Neural cell (in vitro differentiated cells): Measurements from ENCODE around the gene CRYAB. TPM values are rescaled to one million over a fixed set of nuclear protein-coding genes. Genes with fewer than 3 reads are reported as not detected.

Experiments used
- H2AFZ ChIP-seq: fragments of 200-600, 300-800 bp; sonication (generic), shearing (Covaris generic); 2 replicates; pipeline ENCODE4 v1.6.0; 2014; ENCODE audit warnings: low read depth, mild to moderate bottlenecking, antibody characterized with exemption, low read length, moderate library complexity
- H3F3A ChIP-seq: fragments of 200-600 bp; shearing (Covaris generic); 2 replicates; pipeline ENCODE4 v1.6.1; 2016; ENCODE audit warnings: mild to moderate bottlenecking, moderate library complexity, mixed read lengths, antibody characterized with exemption, low read length; ENCODE audit not compliant: insufficient read depth, poor library complexity, severe bottlenecking
- H3K27ac ChIP-seq: fragments of 200-600, 300-800 bp; sonication (generic), shearing (Covaris generic); 2 replicates; pipeline ENCODE4 v1.5.1; 2014; ENCODE audit warnings: mild to moderate bottlenecking, low read length, moderate library complexity
- H3K27me3 ChIP-seq: fragments of 300-800, 200-600 bp; sonication (generic), shearing (Covaris generic); 2 replicates; pipeline ENCODE4 v1.6.0; 2014; ENCODE audit warnings: mild to moderate bottlenecking, low read depth, low read length, moderate library complexity; ENCODE audit not compliant: insufficient read depth
- H3K36me3 ChIP-seq: fragments of 300-800, 200-600 bp; sonication (generic), shearing (Covaris generic); 2 replicates; pipeline ENCODE4 v1.5.1; 2014; ENCODE audit warnings: mild to moderate bottlenecking, antibody characterized with exemption, low read length, moderate library complexity; ENCODE audit not compliant: insufficient read depth
- H3K4me2 ChIP-seq: fragments of 300-800, 200-600 bp; sonication (generic), shearing (Covaris generic); 2 replicates; pipeline ENCODE4 v1.6.0; 2014; ENCODE audit warnings: mild to moderate bottlenecking, low read length
- H3K4me3 ChIP-seq: fragments of 300-800, 200-600 bp; sonication (generic), shearing (Covaris generic); 2 replicates; pipeline ENCODE4 v1.5.1; 2014; ENCODE audit warnings: mild to moderate bottlenecking, low read length, moderate library complexity
- H3K79me2 ChIP-seq: fragments of 200-600 bp; shearing (Covaris generic); replicated peaks from 2 replicates; pipeline ENCODE4 v1.6.0; 2014; ENCODE audit warnings: mild to moderate bottlenecking, low read length, moderate library complexity; ENCODE audit not compliant: insufficient read depth
- H3K9ac ChIP-seq: fragments of 300-800, 200-600 bp; sonication (generic), shearing (Covaris generic); 2 replicates; pipeline ENCODE4 v1.6.1; 2016; ENCODE audit warnings: mild to moderate bottlenecking, low read length, mixed read lengths
- H3K9me2 ChIP-seq: fragments of 200-600 bp; shearing (Covaris generic); 2 replicates; pipeline ENCODE4 v1.6.1; 2016; ENCODE audit warnings: mild to moderate bottlenecking, low read length, mixed read lengths; ENCODE audit not compliant: insufficient read depth
- H3K9me3 ChIP-seq: fragments of 200-600, 300-800 bp; sonication (generic), shearing (Covaris generic); 2 replicates; pipeline ENCODE4 v1.6.1; 2016; ENCODE audit warnings: mild to moderate bottlenecking, mixed run types, low read length, moderate library complexity, mixed read lengths
- H4K20me1 ChIP-seq: fragments of 200-600 bp; shearing (Covaris generic); 2 replicates; pipeline ENCODE4 v1.6.1; 2016; ENCODE audit warnings: mild to moderate bottlenecking, mixed run types; ENCODE audit not compliant: insufficient read depth
- EP300 ChIP-seq: fragments of 450-650 bp; conservative IDR thresholded peaks from 2 replicates; pipeline ENCODE4 v1.6.1; 2014; ENCODE audit warnings: antibody characterized with exemption, mild to moderate bottlenecking, moderate library complexity; ENCODE audit not compliant: poor library complexity, severe bottlenecking
- EZH2 ChIP-seq: fragments of 200-600, 300-800 bp; shearing (Covaris generic), sonication (generic); IDR thresholded peaks from 2 replicates; pipeline ENCODE4 v1.6.1; 2014; ENCODE audit warnings: antibody characterized with exemption, low read length, borderline replicate concordance, mild to moderate bottlenecking; ENCODE audit not compliant: insufficient read depth, poor library complexity, severe bottlenecking
- MXI1 ChIP-seq: fragments of 450-650 bp; conservative IDR thresholded peaks from 2 replicates; pipeline ENCODE4 v1.6.1; 2014; ENCODE audit warnings: antibody characterized with exemption, mild to moderate bottlenecking; ENCODE audit not compliant: poor library complexity, severe bottlenecking
- POLR2AphosphoS5 ChIP-seq: IDR thresholded peaks from 2 replicates; pipeline ENCODE4 v1.6.1; 2012
- RAD21 ChIP-seq: fragments of 450-650 bp; conservative IDR thresholded peaks from 2 replicates; pipeline ENCODE4 v1.6.1; 2014; ENCODE audit warnings: antibody characterized with exemption, mild to moderate bottlenecking, moderate library complexity
- SMC3 ChIP-seq: fragments of 450-650 bp; conservative IDR thresholded peaks from 2 replicates; pipeline ENCODE4 v1.6.1; 2014; ENCODE audit warnings: antibody characterized with exemption, mild to moderate bottlenecking, moderate library complexity; ENCODE audit not compliant: poor library complexity
- TAF1 ChIP-seq: IDR thresholded peaks from 2 replicates; pipeline ENCODE4 v1.6.1; 2012; ENCODE audit warnings: low read depth
- polyA plus RNA-seq: library from polyadenylated mRNA; depleted of rRNA; stranded (reverse); fragments of >200 nt; gene quantifications from 2 replicates; pipeline ENCODE4 v1.2.3, GENCODE V29; 2014
- TF ChIP-seq, protein P1 (sequence below): IDR thresholded peaks from 2 replicates; pipeline ENCODE4 v1.6.1; 2012; ENCODE audit warnings: borderline replicate concordance
- TF ChIP-seq, protein P2 (sequence below): fragments of 450-650 bp; IDR thresholded peaks from 2 replicates; pipeline ENCODE4 v1.5.1; 2014; ENCODE audit warnings: antibody characterized with exemption, mild to moderate bottlenecking, moderate library complexity; ENCODE audit not compliant: poor library complexity, severe bottlenecking

The CRYAB gene
- polyA plus RNA-seq, 1 donor from 2014 or later, result not detected

DNA sequence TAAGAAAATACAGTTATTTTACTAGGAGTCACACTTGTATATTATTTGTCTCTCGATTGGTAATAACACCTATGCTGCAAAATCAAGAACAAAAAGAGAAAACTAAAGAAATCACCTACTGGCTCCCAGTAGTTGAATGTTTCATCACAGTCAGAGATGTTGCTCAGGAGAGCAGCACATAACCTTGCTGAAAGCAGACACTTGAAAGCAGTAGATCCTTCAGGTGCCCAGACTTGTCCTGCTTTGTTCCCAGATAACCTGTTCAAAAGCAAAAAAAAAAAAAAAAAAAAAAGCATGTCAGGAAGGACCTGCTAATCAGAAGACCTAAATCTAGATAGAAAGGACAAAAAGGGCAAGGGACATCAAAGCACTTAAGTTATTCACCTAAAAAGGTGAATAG lies 41.5 kb downstream of the CRYAB start:
- Histone ChIP-seq H3K4me2 (peak overlapping the region; percentile 64), H3K9ac (no peak overlapping the region), H3K27me3 (no peaks in the 10 kb centered on the region), H4K20me1 (no peaks in the 10 kb centered on the region), H3K36me3 (no peaks in the 10 kb centered on the region), H3F3A (peaks cover 3% of the 10 kb centered on the region), H3K9me3 (no peaks in the 10 kb centered on the region), H3K27ac (peak overlapping the region; percentile 80), H3K79me2 (peaks cover 16% of the 10 kb centered on the region), H3K4me3 (peak overlapping the region; percentile 77), H2AFZ (no peak overlapping the region), H3K9me2 (no peaks in the 10 kb centered on the region)
- TF ChIP-seq SMC3 (no peak), RAD21 (no peak), EP300 (no peak), EZH2 (no peak), TAF1 (no peak), MXI1 (no peak), POLR2AphosphoS5 (no peak)
- TF ChIP-seq, protein P1, sequence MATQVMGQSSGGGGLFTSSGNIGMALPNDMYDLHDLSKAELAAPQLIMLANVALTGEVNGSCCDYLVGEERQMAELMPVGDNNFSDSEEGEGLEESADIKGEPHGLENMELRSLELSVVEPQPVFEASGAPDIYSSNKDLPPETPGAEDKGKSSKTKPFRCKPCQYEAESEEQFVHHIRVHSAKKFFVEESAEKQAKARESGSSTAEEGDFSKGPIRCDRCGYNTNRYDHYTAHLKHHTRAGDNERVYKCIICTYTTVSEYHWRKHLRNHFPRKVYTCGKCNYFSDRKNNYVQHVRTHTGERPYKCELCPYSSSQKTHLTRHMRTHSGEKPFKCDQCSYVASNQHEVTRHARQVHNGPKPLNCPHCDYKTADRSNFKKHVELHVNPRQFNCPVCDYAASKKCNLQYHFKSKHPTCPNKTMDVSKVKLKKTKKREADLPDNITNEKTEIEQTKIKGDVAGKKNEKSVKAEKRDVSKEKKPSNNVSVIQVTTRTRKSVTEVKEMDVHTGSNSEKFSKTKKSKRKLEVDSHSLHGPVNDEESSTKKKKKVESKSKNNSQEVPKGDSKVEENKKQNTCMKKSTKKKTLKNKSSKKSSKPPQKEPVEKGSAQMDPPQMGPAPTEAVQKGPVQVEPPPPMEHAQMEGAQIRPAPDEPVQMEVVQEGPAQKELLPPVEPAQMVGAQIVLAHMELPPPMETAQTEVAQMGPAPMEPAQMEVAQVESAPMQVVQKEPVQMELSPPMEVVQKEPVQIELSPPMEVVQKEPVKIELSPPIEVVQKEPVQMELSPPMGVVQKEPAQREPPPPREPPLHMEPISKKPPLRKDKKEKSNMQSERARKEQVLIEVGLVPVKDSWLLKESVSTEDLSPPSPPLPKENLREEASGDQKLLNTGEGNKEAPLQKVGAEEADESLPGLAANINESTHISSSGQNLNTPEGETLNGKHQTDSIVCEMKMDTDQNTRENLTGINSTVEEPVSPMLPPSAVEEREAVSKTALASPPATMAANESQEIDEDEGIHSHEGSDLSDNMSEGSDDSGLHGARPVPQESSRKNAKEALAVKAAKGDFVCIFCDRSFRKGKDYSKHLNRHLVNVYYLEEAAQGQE, result no peak
- TF ChIP-seq, protein P2, sequence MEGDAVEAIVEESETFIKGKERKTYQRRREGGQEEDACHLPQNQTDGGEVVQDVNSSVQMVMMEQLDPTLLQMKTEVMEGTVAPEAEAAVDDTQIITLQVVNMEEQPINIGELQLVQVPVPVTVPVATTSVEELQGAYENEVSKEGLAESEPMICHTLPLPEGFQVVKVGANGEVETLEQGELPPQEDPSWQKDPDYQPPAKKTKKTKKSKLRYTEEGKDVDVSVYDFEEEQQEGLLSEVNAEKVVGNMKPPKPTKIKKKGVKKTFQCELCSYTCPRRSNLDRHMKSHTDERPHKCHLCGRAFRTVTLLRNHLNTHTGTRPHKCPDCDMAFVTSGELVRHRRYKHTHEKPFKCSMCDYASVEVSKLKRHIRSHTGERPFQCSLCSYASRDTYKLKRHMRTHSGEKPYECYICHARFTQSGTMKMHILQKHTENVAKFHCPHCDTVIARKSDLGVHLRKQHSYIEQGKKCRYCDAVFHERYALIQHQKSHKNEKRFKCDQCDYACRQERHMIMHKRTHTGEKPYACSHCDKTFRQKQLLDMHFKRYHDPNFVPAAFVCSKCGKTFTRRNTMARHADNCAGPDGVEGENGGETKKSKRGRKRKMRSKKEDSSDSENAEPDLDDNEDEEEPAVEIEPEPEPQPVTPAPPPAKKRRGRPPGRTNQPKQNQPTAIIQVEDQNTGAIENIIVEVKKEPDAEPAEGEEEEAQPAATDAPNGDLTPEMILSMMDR, result no peak

DNA sequence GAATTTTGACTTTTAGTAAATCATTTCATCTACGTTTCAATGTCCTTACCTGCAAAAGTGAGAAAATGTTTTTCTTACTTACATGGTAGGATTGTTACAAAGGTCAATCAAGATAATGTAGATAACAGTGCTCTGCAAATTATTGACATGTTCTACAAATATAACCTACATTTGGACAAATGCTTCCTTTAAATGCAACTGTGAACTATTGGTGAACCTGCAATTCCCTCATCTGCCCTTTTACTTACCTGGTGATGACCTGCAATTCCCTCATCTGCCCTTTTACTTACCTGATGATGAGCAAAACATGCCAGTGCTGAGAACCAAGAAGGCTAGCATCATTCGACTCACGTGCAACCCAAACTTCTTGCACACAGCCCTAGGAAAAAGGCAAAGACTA lies 51.3 kb downstream of the CRYAB start:
- H3K4me2 ChIP-seq, result no peak overlapping the region
- no peaks in the 10 kb centered on the region for H3K9me2 ChIP-seq
- no peaks in the 10 kb centered on the region for H3K79me2 ChIP-seq
- H3K4me3 ChIP-seq, result no peak overlapping the region
- no peaks in the 10 kb centered on the region for H3K9me3 ChIP-seq
- no peaks in the 10 kb centered on the region for H3K27me3 ChIP-seq
- no peaks in the 10 kb centered on the region for H3F3A ChIP-seq
- H3K27ac ChIP-seq, result no peak overlapping the region
- H4K20me1 ChIP-seq, result no peaks in the 10 kb centered on the region
- TF ChIP-seq TAF1 (no peak), MXI1 (no peak), POLR2AphosphoS5 (no peak), SMC3 (no peak), RAD21 (no peak), EP300 (no peak), EZH2 (no peak)
- TF ChIP-seq, protein P1, result no peak
- TF ChIP-seq, protein P2, result no peak
- no peak overlapping the region for H2AFZ ChIP-seq
- no peaks in the 10 kb centered on the region for H3K36me3 ChIP-seq
- no peak overlapping the region for H3K9ac ChIP-seq
